Gastrocnemius medialis (tissue), 4 donors: ENCODE data around the gene TRNT1.

Experiments
- CTCF ChIP-seq, 5 experiments: fragments of 450-650 bp in 3 of 5; fragments of 200-600 bp in 2 of 5; sonication (generic) in 2 of 5; IDR thresholded peaks in 4 of 5; conservative IDR thresholded peaks in 1 of 5; 1 replicate in 4 of 5; 2 replicates in 1 of 5; pipeline ENCODE4 v1.5.1; 2016 to 2019; ENCODE audit warnings: antibody characterized with exemption in 5 of 5, mild to moderate bottlenecking in 3 of 5, moderate library complexity in 3 of 5
- POLR2A ChIP-seq, 2 donors: fragments of 450-650 bp; IDR thresholded peaks; one replicate each; pipeline ENCODE4 v1.6.1; 2017; ENCODE audit warnings: antibody characterized with exemption in 2 of 2, mild to moderate bottlenecking in 2 of 2, moderate library complexity in 2 of 2

- TF ChIP-seq CTCF (IDR thresholded peaks at IDR 0.05 in 4 of 5, conservative IDR thresholded peaks at IDR 0.05 in 1 of 5): no peak
- TF ChIP-seq POLR2A (IDR thresholded peaks at IDR 0.05): no peak
These were observed 45.1 kb upstream of the TRNT1 start for GRCh38 chr3:3081381-3082233.
